ENCODE measurements around the gene ANKRD22. TPM values are rescaled to one million over a fixed set of nuclear protein-coding genes. Genes with fewer than 3 reads are reported as not detected.

Gene ANKRD22
- total RNA-seq, 2 donors from 2014 or later, result 26.6 to 28.2 TPM

- no peaks in the 10 kb centered on the region for H3K9me3 ChIP-seq
- no peak for TF ChIP-seq CTCF (IDR thresholded peaks at IDR 0.05)
- no peaks in the 10 kb centered on the region for H3K36me3 ChIP-seq
- DNase-seq, result no peak
- intact Hi-C loops (cut with DNase I), result no loop called here
- no peak overlapping the region for H3K27ac ChIP-seq
- no peak overlapping the region for H3K9ac ChIP-seq (ENCODE audit: low read depth in 2 of 2, low read length in 2 of 2)
- H3K27me3 ChIP-seq, result no peaks in the 10 kb centered on the region
- H3K4me3 ChIP-seq, result no peak overlapping the region
- no peaks in the 10 kb centered on the region for H3K4me1 ChIP-seq
These were observed 20.9 kb downstream of the ANKRD22 start for GRCh38 chr10:88830643-88831268.

GRCh38 chr10:88828310-88828709 is 23.3 kb downstream of the ANKRD22 start:
- DNase-seq, result no peak
- TF ChIP-seq CTCF (IDR thresholded peaks at IDR 0.05), result no peak
- intact Hi-C loops (cut with DNase I), result no loop called here
- Histone ChIP-seq H3K9me3 (no peaks in the 10 kb centered on the region), H3K27me3 (no peaks in the 10 kb centered on the region), H3K9ac (ENCODE audit: low read depth in 2 of 2, low read length in 2 of 2) (no peak overlapping the region), H3K36me3 (no peaks in the 10 kb centered on the region), H3K27ac (no peak overlapping the region), H3K4me3 (no peak overlapping the region), H3K4me1 (no peaks in the 10 kb centered on the region)

GRCh38 chr10:88827671-88828070 is 24.0 kb downstream of the ANKRD22 start:
- no peaks in the 10 kb centered on the region for H3K9me3 ChIP-seq
- no peak overlapping the region for H3K27ac ChIP-seq
- no peak for DNase-seq
- H3K4me1 ChIP-seq, result no peaks in the 10 kb centered on the region
- no peak for TF ChIP-seq CTCF (IDR thresholded peaks at IDR 0.05)
- no peaks in the 10 kb centered on the region for H3K27me3 ChIP-seq
- H3K4me3 ChIP-seq, result no peak overlapping the region
- no peak overlapping the region for H3K9ac ChIP-seq (ENCODE audit: low read depth in 2 of 2, low read length in 2 of 2)
- no peaks in the 10 kb centered on the region for H3K36me3 ChIP-seq
- intact Hi-C loops (cut with DNase I), result no loop called here

- Histone ChIP-seq H3K36me3 (no peaks in the 10 kb centered on the region), H3K9ac (ENCODE audit: low read depth in 2 of 2, low read length in 2 of 2) (no peak overlapping the region), H3K4me3 (no peak overlapping the region), H3K4me1 (no peaks in the 10 kb centered on the region), H3K27ac (no peak overlapping the region), H3K9me3 (no peaks in the 10 kb centered on the region), H3K27me3 (no peaks in the 10 kb centered on the region)
- no peak for TF ChIP-seq CTCF (IDR thresholded peaks at IDR 0.05)
- intact Hi-C loops (cut with DNase I), result no loop called here
- no peak for DNase-seq
These were observed 25.3 kb downstream of the ANKRD22 start for GRCh38 chr10:88826388-88826787.

GRCh38 chr10:88820748-88821401 is 30.8 kb downstream of the ANKRD22 start:
- intact Hi-C loops (cut with DNase I), result no loop called here
- no peaks in the 10 kb centered on the region for H3K36me3 ChIP-seq

More at GRCh38 chr10:88820748-88821401, 30.8 kb downstream of the ANKRD22 start:
- no peaks in the 10 kb centered on the region for H3K4me1 ChIP-seq
- H3K27me3 ChIP-seq, result no peaks in the 10 kb centered on the region
- no peak overlapping the region for H3K27ac ChIP-seq
- no peak for DNase-seq
- TF ChIP-seq CTCF (IDR thresholded peaks at IDR 0.05), result no peak
- H3K9me3 ChIP-seq, result no peaks in the 10 kb centered on the region
- H3K9ac ChIP-seq (ENCODE audit: low read depth in 2 of 2, low read length in 2 of 2), result no peak overlapping the region
- H3K4me3 ChIP-seq, result no peak overlapping the region
